Measurements from ENCODE around the gene CCBE1. TPM values are rescaled to one million over a fixed set of nuclear protein-coding genes. Genes with fewer than 3 reads are reported as not detected.

CCBE1 gene
- total RNA-seq, 2 experiments from 2014 or later = not detected

DNA sequence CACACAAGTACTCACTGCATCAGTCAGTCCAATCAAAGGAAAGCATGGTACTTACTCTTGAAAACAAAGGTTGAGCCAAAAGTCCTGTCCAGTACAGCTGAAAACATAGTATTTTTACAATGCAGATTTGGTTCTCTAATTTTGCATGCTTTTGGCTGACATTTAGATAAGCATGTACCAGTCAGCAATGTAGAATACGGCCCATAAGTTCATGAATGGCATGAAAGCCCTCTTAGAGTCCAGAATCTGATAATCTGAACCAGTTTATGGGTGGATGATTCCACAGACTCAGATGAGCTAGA lies 90.2 kb downstream of the CCBE1 start:
- H3K36me3 Mint-ChIP-seq (ENCODE audit: low read depth) = no peaks in the 10 kb centered on the region
- no peak overlapping the region for H3K4me3 Mint-ChIP-seq
- no peaks in the 10 kb centered on the region for H3K4me1 Mint-ChIP-seq
- H3K27ac Mint-ChIP-seq = no peak overlapping the region
- no peaks in the 10 kb centered on the region for H3K9me3 Mint-ChIP-seq
- CTCF ChIA-PET = no interaction called here
- POLR2A ChIA-PET = no interaction called here
- no peak for DNase-seq
- H3K27me3 Mint-ChIP-seq = no peaks in the 10 kb centered on the region

- POLR2A ChIA-PET = no interaction called here
- CTCF ChIA-PET = no interaction called here
- Mint-ChIP-seq H3K27me3 (no peaks in the 10 kb centered on the region), H3K4me3 (no peak overlapping the region), H3K4me1 (no peaks in the 10 kb centered on the region), H3K27ac (no peak overlapping the region), H3K9me3 (no peaks in the 10 kb centered on the region), H3K36me3 (ENCODE audit: low read depth) (no peaks in the 10 kb centered on the region)
- no peak for DNase-seq
Observed at GRCh38 chr18:59606193-59607077, 90.8 kb downstream of the CCBE1 start.

GRCh38 chr18:59605633-59606192 lies 91.5 kb downstream of the CCBE1 start:
- Mint-ChIP-seq H3K4me3 (no peak overlapping the region), H3K36me3 (ENCODE audit: low read depth) (no peaks in the 10 kb centered on the region), H3K4me1 (no peaks in the 10 kb centered on the region), H3K27ac (no peak overlapping the region), H3K9me3 (no peaks in the 10 kb centered on the region), H3K27me3 (no peaks in the 10 kb centered on the region)
- POLR2A ChIA-PET = no interaction called here
- DNase-seq = no peak
- CTCF ChIA-PET = no interaction called here

DNA sequence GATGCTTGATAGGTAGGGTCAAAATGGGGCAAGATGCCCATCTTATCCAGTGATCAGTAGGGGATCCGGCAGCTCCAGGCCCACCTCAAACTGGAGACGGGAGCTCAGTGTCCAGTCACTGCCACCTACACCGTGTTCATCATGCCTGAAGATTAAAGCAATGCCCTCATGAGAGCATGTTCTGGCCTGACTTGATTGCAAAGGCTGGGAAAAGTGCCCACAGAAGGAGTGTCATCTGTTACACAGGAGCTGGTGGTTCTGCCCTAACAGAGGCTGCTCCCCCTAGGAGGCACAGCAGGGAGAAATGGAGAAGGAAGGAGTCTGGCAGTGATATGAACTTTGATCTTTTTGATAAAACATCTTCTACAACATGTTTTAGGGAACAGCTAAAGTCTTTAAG lies 92.3 kb downstream of the CCBE1 start:
- ChIA-PET POLR2A (no interaction called here), CTCF (no interaction called here)
- H3K27ac Mint-ChIP-seq = no peak overlapping the region
- no peak for DNase-seq
- H3K27me3 Mint-ChIP-seq = no peaks in the 10 kb centered on the region
- no peaks in the 10 kb centered on the region for H3K9me3 Mint-ChIP-seq
- no peak overlapping the region for H3K4me3 Mint-ChIP-seq
- no peaks in the 10 kb centered on the region for H3K36me3 Mint-ChIP-seq (ENCODE audit: low read depth)
- H3K4me1 Mint-ChIP-seq = no peaks in the 10 kb centered on the region

- no peak overlapping the region for H3K27ac Mint-ChIP-seq
- ChIA-PET POLR2A (no interaction called here), CTCF (no interaction called here)
- no peaks in the 10 kb centered on the region for H3K36me3 Mint-ChIP-seq (ENCODE audit: low read depth)
- H3K9me3 Mint-ChIP-seq = no peaks in the 10 kb centered on the region
- no peaks in the 10 kb centered on the region for H3K4me1 Mint-ChIP-seq
- H3K4me3 Mint-ChIP-seq = no peak overlapping the region
- no peaks in the 10 kb centered on the region for H3K27me3 Mint-ChIP-seq
- DNase-seq = no peak
Observed at GRCh38 chr18:59597049-59597448, 100.2 kb downstream of the CCBE1 start.

DNA sequence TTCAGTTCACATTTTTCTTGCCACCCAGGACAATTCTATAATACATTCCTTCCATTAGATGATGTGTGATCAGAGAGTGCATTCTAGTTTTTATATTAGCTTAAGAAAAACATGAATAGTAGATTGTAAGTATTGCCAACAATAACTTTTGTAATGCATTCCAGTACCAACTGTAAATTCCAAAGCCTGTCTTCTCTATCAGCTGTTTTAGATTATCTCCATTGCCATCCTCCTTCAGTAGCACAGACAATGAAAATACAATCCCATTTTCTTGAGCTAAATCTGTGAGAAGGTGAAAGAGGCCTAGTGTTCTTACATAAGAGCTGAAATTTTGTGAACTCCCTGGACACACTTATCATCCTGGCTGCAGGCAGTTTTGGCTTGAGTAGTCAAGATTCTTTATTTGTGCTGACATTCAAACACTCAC lies 103.9 kb downstream of the CCBE1 start:
- CTCF ChIA-PET = no interaction called here
- DNase-seq = no peak
- POLR2A ChIA-PET = no interaction called here
- Mint-ChIP-seq H3K4me3 (no peak overlapping the region), H3K27ac (no peak overlapping the region), H3K9me3 (no peaks in the 10 kb centered on the region), H3K4me1 (no peaks in the 10 kb centered on the region), H3K27me3 (no peaks in the 10 kb centered on the region), H3K36me3 (ENCODE audit: low read depth) (no peaks in the 10 kb centered on the region)

DNA sequence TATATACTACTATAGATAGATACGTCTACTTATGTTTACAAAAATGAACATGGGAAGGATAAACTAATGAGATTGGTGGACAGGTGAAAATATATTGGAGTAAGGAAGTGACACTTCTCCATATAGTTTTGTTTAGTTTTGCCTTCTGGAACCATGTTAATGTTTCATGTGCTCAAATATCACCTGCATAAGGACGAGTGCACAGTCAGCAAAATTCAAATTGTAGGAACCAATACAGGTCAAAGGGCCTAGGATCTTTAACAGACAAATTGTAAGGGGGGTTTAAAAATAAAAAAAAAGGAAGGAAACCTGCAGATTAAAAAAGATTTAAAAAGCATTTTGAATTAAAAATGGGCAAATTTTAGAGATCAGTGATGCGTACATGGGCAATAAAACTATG lies 104.6 kb downstream of the CCBE1 start:
- Mint-ChIP-seq H3K27me3 (no peaks in the 10 kb centered on the region), H3K9me3 (no peaks in the 10 kb centered on the region), H3K27ac (no peak overlapping the region), H3K36me3 (ENCODE audit: low read depth) (no peaks in the 10 kb centered on the region), H3K4me1 (no peaks in the 10 kb centered on the region), H3K4me3 (no peak overlapping the region)
- no peak for DNase-seq
- CTCF ChIA-PET = no interaction called here
- POLR2A ChIA-PET = no interaction called here

DNA sequence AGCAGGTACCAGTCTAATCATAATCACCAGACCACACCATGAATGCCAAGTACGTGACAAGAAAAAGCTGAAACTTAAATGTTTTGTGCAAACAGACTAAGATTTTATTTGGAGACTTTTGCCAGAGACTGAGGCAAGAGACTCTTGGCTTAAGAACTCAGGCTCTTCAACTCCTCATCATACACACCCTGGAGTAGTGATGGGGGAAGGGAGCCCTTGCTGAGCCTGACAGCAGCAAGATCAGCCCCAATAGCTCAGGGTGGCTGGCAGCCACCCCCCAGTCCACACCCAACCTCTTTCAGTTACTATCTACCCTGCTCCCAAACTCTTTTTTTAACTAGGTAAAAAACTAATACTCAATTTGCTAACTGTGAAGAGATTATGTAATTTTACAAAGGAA lies 114.8 kb downstream of the CCBE1 start:
- Mint-ChIP-seq H3K9me3 (no peaks in the 10 kb centered on the region), H3K27me3 (no peaks in the 10 kb centered on the region), H3K27ac (no peak overlapping the region), H3K36me3 (ENCODE audit: low read depth) (no peaks in the 10 kb centered on the region), H3K4me1 (no peaks in the 10 kb centered on the region), H3K4me3 (no peak overlapping the region)
- CTCF ChIA-PET = no interaction called here
- POLR2A ChIA-PET = no interaction called here
- no peak for DNase-seq

- no peak overlapping the region for H3K4me3 Mint-ChIP-seq
- H3K36me3 Mint-ChIP-seq (ENCODE audit: low read depth) = no peaks in the 10 kb centered on the region
- H3K4me1 Mint-ChIP-seq = no peaks in the 10 kb centered on the region
- no peak overlapping the region for H3K27ac Mint-ChIP-seq
- H3K9me3 Mint-ChIP-seq = no peaks in the 10 kb centered on the region
- H3K27me3 Mint-ChIP-seq = no peaks in the 10 kb centered on the region
- DNase-seq = no peak
- ChIA-PET POLR2A (no interaction called here), CTCF (no interaction called here)
Observed at GRCh38 chr18:59579509-59579908, 117.7 kb downstream of the CCBE1 start.

DNA sequence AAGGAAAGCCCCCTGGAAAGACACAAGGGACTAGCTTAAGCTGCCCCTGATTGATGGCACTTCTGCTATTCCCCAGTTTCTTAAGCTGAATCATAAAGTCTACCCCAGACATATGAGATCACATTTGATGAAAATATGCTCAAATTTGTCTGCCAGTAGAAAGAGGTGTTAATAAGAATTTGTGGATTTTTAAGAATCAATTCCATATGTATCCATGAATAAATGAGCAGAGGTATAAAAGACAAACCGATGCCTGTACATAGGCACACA lies 119.9 kb downstream of the CCBE1 start:
- no peak for DNase-seq
- ChIA-PET CTCF (no interaction called here), POLR2A (no interaction called here)
- H3K4me3 Mint-ChIP-seq = no peak overlapping the region
- H3K36me3 Mint-ChIP-seq (ENCODE audit: low read depth) = no peaks in the 10 kb centered on the region
- H3K27ac Mint-ChIP-seq = no peak overlapping the region
- no peaks in the 10 kb centered on the region for H3K9me3 Mint-ChIP-seq
- no peaks in the 10 kb centered on the region for H3K4me1 Mint-ChIP-seq
- no peaks in the 10 kb centered on the region for H3K27me3 Mint-ChIP-seq

GRCh38 chr18:59576541-59577385 lies 120.5 kb downstream of the CCBE1 start:
- no peaks in the 10 kb centered on the region for H3K9me3 Mint-ChIP-seq
- DNase-seq = no peak
- H3K4me1 Mint-ChIP-seq = no peaks in the 10 kb centered on the region
- H3K27ac Mint-ChIP-seq = no peak overlapping the region
- ChIA-PET POLR2A (no interaction called here), CTCF (no interaction called here)
- H3K27me3 Mint-ChIP-seq = no peaks in the 10 kb centered on the region
- no peaks in the 10 kb centered on the region for H3K36me3 Mint-ChIP-seq (ENCODE audit: low read depth)
- no peak overlapping the region for H3K4me3 Mint-ChIP-seq

GRCh38 chr18:59575995-59576394 lies 121.2 kb downstream of the CCBE1 start:
- no peaks in the 10 kb centered on the region for H3K27me3 Mint-ChIP-seq
- ChIA-PET CTCF (no interaction called here), POLR2A (no interaction called here)
- no peaks in the 10 kb centered on the region for H3K36me3 Mint-ChIP-seq (ENCODE audit: low read depth)
- no peak overlapping the region for H3K27ac Mint-ChIP-seq
- no peaks in the 10 kb centered on the region for H3K4me1 Mint-ChIP-seq
- DNase-seq = no peak
- H3K4me3 Mint-ChIP-seq = no peak overlapping the region
- H3K9me3 Mint-ChIP-seq = no peaks in the 10 kb centered on the region

GRCh38 chr18:59573962-59574361 lies 123.3 kb downstream of the CCBE1 start:
- Mint-ChIP-seq H3K9me3 (no peaks in the 10 kb centered on the region), H3K4me1 (no peaks in the 10 kb centered on the region), H3K27ac (no peak overlapping the region), H3K4me3 (no peak overlapping the region), H3K27me3 (peaks cover under 1% of the 10 kb centered on the region), H3K36me3 (ENCODE audit: low read depth) (no peaks in the 10 kb centered on the region)
- ChIA-PET CTCF (no interaction called here), POLR2A (no interaction called here)
- DNase-seq = no peak

GRCh38 chr18:59571902-59572301 lies 125.3 kb downstream of the CCBE1 start:
- DNase-seq = no peak
- no peak overlapping the region for H3K27ac Mint-ChIP-seq
- H3K9me3 Mint-ChIP-seq = no peaks in the 10 kb centered on the region
- POLR2A ChIA-PET = no interaction called here
- no peaks in the 10 kb centered on the region for H3K4me1 Mint-ChIP-seq
- no peaks in the 10 kb centered on the region for H3K36me3 Mint-ChIP-seq (ENCODE audit: low read depth)
- no peak overlapping the region for H3K4me3 Mint-ChIP-seq
- CTCF ChIA-PET = no interaction called here
- H3K27me3 Mint-ChIP-seq = peaks cover 4% of the 10 kb centered on the region
